ENCODE data around the gene OR7C2. TPM values are rescaled to one million over a fixed set of nuclear protein-coding genes. Genes with fewer than 3 reads are reported as not detected.

OR7C2 gene
- total RNA-seq = not detected in 2 replicates

DNA sequence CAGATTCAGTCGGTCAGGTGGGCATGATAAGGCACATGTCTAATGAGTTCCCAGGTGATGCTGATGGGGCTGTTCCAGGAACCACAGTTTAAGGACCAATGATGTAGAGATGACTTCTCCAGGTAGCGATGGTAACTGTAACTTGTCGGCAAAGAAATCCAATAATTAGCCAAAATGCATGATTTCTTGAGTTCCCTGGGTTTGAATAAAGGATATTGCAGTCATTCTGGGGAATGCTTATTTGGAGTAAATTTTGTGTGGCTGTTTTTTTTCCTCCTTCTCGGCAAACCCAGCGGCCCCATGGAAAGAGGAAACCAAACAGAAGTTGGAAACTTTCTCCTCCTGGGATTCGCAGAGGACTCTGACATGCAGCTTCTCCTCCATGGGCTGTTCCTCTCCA lies at the start of gene OR7C2:
TSS of gene OR7C2 (plus strand) at position 301 of the 400 bp plus-strand sequence. CDS start at position 301, 0 bp downstream.

DNA sequence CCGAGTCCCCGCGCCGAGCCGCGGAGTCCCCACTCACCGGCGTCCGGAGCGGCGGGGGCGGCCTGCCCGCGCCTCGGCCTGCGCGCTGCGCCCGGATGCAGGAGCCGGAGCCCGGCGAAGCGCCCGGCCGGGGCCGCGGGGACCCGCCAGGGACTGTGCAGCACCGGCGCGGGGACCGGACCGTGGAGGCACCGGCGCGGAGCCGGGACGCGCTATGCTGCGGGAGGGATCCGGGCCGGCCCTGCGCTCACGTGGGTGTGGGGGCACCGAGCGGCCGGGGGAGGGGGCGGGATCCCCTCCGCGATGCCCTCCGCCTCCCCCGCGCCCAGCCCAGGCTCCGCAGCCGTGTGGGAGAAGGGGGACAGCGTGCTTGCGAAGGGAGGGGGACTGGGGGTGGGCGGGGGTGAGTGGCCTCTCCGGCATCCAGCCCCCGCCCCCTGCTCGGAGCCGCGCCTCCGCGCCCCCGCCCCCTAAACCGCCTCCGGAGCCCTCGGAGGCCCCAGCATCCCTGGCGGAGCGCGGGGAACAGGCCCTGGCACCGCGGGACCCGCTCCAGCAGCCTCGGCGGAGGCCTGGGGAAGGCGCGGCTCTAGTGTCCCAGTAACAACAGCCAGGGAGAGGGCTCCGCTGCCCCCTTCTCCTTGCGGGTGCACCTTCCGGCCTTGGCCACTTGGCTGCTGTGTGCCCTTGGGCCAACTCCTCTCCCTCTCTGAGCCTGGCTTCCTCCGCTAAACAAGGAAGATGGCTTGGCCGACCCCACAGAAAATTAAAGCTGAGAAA lies 38.4 kb downstream of the OR7C2 start, which contains the start of gene SLC1A6:
TSS of gene SLC1A6 (minus strand) at position 389 of the 780 bp plus-strand sequence. CDS start 6,954 bp downstream, outside the sequence.

Other genes with a start within 250 kb of the OR7C2 start
- 0.24 and 0.31 TPM in 2 replicates for gene ADGRE2, start 162.9 kb upstream of the OR7C2 start, total RNA-seq
- not detected in 2 replicates for gene OR7A5, start 106.3 kb upstream of the OR7C2 start, total RNA-seq
- not detected in 2 replicates for gene OR7C1, start 106.3 kb upstream of the OR7C2 start, total RNA-seq
- gene OR7A10, start 92.6 kb upstream of the OR7C2 start, total RNA-seq = not detected in 2 replicates
- not detected in 2 replicates for gene OR7A17, start 55.4 kb upstream of the OR7C2 start, total RNA-seq
- gene SLC1A6, start 38.4 kb downstream of the OR7C2 start, total RNA-seq = not detected in 2 replicates
- gene CASP14, start 108.0 kb downstream of the OR7C2 start, total RNA-seq = not detected in 2 replicates
- not detected in 2 replicates for gene OR1I1, start 140.7 kb downstream of the OR7C2 start, total RNA-seq
- 32.6 and 41.1 TPM in 2 replicates for gene SYDE1, start 165.9 kb downstream of the OR7C2 start, total RNA-seq

Data from cardiac ventricle fibroblast (primary cell).